Erythroblast (primary cell): ENCODE results near the gene CR2.

Experiments used
- GATA1 ChIP-seq: IDR thresholded peaks from 2 replicates; pipeline ENCODE4 v1.6.1; 2011; ENCODE audit warnings: low read depth, mild to moderate bottlenecking, control low read depth, low read length, moderate library complexity
- POLR2A ChIP-seq: IDR thresholded peaks from 2 replicates; pipeline ENCODE4 v1.6.1; 2011; ENCODE audit warnings: mild to moderate bottlenecking, low read length

- TF ChIP-seq POLR2A (no peak), GATA1 (no peak)
Observed at GRCh38 chr1:207500306-207500705, 46.2 kb downstream of the CR2 start.
